GM18868 (cell line): Measurements from ENCODE around the gene SLC9A1.
"Not testable (repeated sequence)": the region's sequence is repeated elsewhere in the genome, so short reads cannot be mapped to it uniquely, and the experiment has no call there.

Experiments used
- ATAC-seq: cut with Tn5 transposase; IDR thresholded peaks from one replicate; pipeline ENCODE4 v1.9.1; 2021; ENCODE audit warnings: mild to moderate bottlenecking, moderate library complexity; ENCODE audit not compliant: unreplicated experiment

SLC9A1 gene

GRCh38 chr1:27135541-27136235 is 19.2 kb downstream of the SLC9A1 start:
- no peak for ATAC-seq

GRCh38 chr1:27133991-27134390 is 20.9 kb downstream of the SLC9A1 start:
- peak; percentile 68 for ATAC-seq

- no peak for ATAC-seq
These were observed 21.8 kb downstream of the SLC9A1 start for GRCh38 chr1:27133158-27133557.

- ATAC-seq = no peak
These were observed 22.3 kb downstream of the SLC9A1 start for GRCh38 chr1:27132624-27133023.

GRCh38 chr1:27132147-27132546 is 22.8 kb downstream of the SLC9A1 start:
- ATAC-seq = no peak

DNA sequence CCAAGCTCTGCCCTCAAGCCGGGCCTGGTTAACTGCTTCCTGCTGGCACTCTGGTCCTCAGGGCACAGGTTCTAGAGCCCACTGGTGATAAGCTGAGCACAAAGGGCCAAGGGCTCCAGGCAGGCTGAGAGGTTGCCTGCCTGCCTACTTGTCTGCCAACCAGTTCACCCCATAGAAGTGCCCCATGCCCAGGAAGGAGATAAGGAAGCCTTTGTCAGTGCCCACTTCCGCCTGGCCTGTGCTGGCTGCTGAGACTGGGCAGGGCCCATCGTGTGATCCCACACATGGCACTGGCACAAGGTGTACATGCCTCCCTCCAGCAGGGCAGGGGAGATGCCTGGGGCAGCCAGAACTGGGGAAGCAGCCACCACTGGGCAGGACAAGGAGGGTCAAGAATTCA is 24.1 kb downstream of the SLC9A1 start:
- ATAC-seq = no peak

- no peak for ATAC-seq
These were observed 25.7 kb downstream of the SLC9A1 start for GRCh38 chr1:27129225-27129624.

DNA sequence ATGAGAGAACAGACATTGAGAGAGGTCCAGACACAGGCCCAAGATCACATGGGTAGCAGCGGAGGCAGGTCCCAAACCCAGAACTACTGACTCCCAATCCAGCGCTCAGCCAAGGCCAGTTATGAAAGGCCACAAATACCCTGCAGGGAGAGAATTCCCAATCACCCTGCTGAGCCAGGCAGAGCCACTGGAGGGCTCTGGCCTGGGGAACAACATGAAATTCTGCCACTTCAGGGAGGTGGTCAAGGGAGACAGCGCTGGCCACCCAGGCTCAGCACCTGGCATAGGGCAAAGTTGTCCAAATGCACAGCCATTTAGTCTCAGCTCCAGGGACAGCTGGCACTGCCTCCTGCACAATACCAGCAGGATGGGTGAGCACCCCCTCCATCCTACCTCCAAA is 27.5 kb downstream of the SLC9A1 start:
- ATAC-seq = no peak

DNA sequence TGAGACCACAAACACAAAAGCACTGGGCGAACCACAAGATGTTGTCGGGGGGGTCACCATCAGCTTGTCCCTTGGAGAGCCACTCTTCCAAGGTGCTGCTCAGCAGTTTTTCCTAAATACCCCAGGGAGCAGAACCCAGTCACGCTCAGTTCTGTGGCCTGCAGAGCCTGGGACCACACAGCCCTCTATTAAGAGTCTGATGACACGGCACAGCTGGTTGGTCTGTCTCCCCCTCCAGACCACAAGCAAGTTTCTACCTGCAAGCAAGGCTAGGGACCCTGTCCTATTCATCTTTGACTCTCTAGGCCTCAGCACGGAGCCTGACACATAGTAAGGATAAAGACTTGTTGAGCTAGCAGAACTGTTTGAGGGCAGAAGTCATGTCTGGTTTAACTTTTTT is 28.5 kb downstream of the SLC9A1 start:
- no peak for ATAC-seq

DNA sequence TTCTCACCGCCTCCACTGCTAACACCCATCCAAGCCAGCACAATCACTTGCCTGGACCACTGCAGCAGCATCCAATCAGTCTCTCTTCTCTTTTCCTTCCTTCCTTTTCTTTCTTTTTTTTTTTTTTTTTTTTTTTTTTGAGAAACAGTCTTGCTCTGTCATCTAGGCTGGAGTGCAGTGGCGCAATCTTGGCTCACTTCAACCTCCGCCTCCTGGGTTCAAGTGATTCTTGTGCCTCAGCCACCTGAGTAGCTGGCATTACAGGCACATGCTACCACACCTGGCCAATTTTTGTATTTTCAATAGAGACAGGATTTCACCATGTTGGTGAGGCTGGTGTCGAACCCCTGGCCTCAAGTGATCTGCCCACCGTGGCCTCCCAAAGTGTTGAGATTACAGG is 29.8 kb downstream of the SLC9A1 start:
- not testable (repeated sequence) for ATAC-seq

- no peak for ATAC-seq
These were observed 30.5 kb downstream of the SLC9A1 start for GRCh38 chr1:27124405-27124804.

GRCh38 chr1:27122652-27123051 is 32.3 kb downstream of the SLC9A1 start:
- no peak for ATAC-seq

DNA sequence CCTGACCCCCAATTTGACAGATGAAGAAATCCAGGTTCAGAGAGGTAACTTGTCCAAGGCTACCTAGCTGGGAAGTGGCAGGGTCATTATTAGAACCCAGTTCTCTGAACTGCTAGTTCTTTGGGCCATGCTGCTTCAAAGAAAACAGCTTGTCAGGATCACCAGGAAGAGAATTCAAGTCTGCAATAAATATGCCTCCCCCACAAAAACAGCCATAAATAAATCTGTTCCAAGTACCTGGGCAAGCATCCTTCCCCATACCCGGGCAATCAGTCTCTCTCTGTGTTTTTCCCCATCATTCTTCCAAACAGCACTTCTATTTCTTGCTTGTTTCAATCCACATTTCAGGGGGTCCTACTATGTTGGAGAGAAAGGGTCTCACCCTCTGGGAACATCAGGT is 34.1 kb downstream of the SLC9A1 start:
- ATAC-seq = no peak

DNA sequence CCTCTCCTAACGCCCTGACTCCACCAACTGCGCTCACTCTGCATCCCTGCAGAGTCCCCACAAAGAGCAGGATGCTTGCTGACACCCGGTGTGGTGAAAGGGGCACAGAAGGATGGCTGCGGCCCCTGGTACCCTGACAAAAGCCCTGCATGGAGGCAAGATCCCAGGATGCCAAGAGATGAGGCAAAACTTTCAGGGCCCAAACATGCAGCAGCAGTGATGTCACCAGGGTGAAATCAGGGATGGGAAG is 36.6 kb downstream of the SLC9A1 start:
- ATAC-seq = no peak

DNA sequence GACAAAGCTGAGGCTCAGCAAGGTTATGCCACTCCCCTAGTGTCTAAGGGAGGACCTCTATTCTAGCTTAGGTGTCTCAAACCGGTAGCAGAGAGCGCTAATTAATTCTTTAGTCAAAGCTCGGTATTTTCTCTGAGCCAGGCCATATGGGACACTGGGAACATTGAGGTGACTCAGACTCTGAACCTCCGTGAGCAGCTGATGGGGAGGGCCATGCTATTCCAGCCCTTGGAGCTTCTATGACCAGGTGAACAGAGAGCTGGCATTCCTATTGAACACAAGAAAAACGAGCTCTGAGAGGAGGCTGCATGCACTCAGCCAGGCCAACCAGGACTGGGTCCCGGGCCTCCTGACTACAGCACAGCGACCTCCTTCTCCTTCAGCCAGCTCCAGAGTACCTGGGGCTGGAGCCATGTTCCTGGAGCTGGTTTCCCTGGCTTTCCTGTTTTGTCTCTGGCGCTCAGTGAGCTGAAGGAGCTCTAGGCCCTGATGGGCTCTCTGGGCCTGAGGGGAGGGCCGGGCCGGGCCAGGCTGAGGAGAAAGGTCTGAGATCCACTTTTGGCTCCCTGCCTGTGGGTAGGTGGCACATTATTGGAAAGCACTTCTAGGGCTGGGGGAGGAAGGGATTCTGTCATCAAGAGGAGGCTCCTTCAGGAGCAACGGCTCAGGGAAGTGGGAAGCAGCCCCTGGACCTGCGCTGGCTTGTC is 37.0 kb downstream of the SLC9A1 start:
- no peak for ATAC-seq

- ATAC-seq = no peak
These were observed 38.2 kb downstream of the SLC9A1 start for GRCh38 chr1:27116697-27117096.

- ATAC-seq = no peak
These were observed 38.7 kb downstream of the SLC9A1 start for GRCh38 chr1:27116232-27116631.

- no peak for ATAC-seq
These were observed 40.4 kb downstream of the SLC9A1 start for GRCh38 chr1:27114546-27114945.

DNA sequence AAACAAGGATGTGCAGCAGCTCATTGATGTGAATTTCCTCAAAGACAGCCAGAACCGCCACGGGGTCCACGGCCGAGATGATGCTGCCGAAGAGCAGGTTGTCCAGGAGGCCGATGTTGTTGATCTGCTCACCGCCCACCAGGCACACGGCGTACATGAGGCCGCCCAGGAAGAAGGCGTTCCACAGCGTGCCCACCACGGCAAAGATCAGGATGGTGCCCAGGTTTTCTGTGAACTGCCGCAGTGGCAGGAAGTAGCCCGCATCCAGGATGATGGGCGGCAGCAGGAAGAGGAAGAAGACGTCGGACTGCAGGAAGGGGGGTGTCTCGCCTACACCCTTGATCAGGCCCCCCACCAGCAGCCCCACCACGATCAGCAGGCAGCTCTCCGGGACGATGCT is 41.1 kb downstream of the SLC9A1 start:
- ATAC-seq = no peak

GRCh38 chr1:27111626-27112573 is 43.0 kb downstream of the SLC9A1 start:
- ATAC-seq = peak; percentile 78

DNA sequence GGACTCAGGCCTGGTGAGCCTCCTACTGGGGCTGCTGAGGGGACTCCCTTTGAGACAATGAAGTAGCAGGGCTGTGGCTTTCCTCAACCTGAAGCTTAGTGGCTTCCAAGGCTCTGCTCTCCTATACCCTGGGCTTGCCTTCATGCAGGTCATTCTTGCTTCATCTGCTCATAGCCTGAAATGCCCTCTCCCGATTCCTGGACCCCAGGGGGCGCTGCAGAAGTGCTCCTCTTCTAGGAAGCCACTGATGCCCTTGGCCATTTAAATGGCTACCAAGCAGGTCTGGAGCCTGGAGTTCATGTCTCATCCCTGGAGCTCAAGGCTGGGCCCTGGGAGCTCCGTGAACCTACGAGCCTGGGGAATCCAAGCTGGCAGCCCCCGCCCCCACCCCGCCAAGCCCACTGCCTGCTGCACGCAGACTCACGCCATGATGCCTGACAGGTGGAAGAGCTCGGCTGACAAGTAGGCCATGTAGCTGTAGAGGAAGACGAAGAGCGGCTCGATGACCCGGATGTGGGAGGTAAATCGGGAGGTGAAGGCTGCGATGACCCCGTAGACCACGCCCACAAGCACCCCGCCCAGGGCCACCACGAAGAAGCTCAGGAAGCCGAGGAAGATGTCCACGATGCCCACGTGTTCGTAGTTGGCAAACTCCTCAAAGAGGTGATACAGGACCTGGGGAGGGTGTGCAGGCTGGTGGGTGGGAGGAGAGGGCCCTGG is 45.7 kb downstream of the SLC9A1 start:
- no peak for ATAC-seq
